Erythroblast (primary cell): ENCODE measurements around the gene AMZ1.

Experiments
- GATA1 ChIP-seq: IDR thresholded peaks from 2 replicates; pipeline ENCODE4 v1.6.1; 2011; ENCODE audit warnings: low read depth, mild to moderate bottlenecking, control low read depth, low read length, moderate library complexity
- POLR2A ChIP-seq: IDR thresholded peaks from 2 replicates; pipeline ENCODE4 v1.6.1; 2011; ENCODE audit warnings: mild to moderate bottlenecking, low read length

- TF ChIP-seq POLR2A (no peak), GATA1 (no peak)
Observed at GRCh38 chr7:2689343-2689847, 1.4 kb downstream of the AMZ1 start.
